Activated CD4-positive, alpha-beta T cell treated with anti-CD3 and anti-CD28 coated beads, Interleukin-2, amount 10 ng/mL, durations not matched to agents 24 days and 14 days (primary cell): ENCODE measurements around the gene GCA. TPM values are rescaled to one million over a fixed set of nuclear protein-coding genes. Genes with fewer than 3 reads are reported as not detected.

Experiments
- DNase-seq: peaks from one replicate; pipeline ENCODE4 v3.0.0; 2022
- H3K27ac Mint-ChIP-seq: one replicate; pipeline ENCODE4 v1.8.0; 2022; ENCODE audit warnings: mild to moderate bottlenecking, mixed read lengths
- H3K27me3 Mint-ChIP-seq: one replicate; pipeline ENCODE4 v1.8.0; 2022; ENCODE audit warnings: mixed read lengths
- H3K36me3 Mint-ChIP-seq: one replicate; pipeline ENCODE4 v1.8.0; 2022; ENCODE audit warnings: low read depth, mild to moderate bottlenecking, mixed read lengths
- H3K4me1 Mint-ChIP-seq: one replicate; pipeline ENCODE4 v1.8.0; 2021; ENCODE audit warnings: mixed read lengths
- H3K4me3 Mint-ChIP-seq: one replicate; pipeline ENCODE4 v1.8.0; 2022; ENCODE audit warnings: mild to moderate bottlenecking, moderate library complexity, mixed read lengths
- H3K9me3 Mint-ChIP-seq: one replicate; pipeline ENCODE4 v1.8.0; 2021; ENCODE audit warnings: mixed read lengths
- intact Hi-C: fragments of 100-400 bp; cut with micrococcal nuclease; formaldehyde crosslinking; loops from one replicate; pipeline ENCODE4 v1.15.1; 2023
- total RNA-seq: library from RNA; stranded (reverse); gene quantifications from 2 replicates; pipeline ENCODE4 v1.2.3, GENCODE V29; 2022

GCA gene
- total RNA-seq, 1 donor from 2014 or later = 13.6 TPM

DNA sequence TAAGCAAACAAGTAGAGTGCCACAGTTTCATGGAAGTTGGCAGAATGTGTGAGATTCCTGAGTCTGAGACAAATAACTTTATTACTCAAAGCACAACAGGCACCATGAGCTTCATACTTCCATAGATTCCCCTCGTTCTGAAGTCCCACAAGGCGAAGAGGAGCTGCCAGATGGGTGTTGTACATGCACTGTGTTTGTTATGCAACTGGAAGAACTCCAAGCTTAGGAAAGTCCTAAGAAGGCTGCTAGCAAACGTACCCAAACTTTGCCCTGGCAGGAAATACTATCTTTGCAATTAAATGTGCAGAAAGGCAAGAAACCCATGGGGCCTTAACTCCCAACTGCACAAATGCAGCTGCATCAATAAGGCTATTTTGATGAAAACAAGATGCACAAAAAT is 1.6 kb upstream of the GCA start:
- Mint-ChIP-seq H3K9me3 (no peaks in the 10 kb centered on the region), H3K36me3 (peaks cover 3% of the 10 kb centered on the region), H3K27ac (no peak overlapping the region), H3K4me1 (peaks cover 17% of the 10 kb centered on the region), H3K27me3 (peaks cover 5% of the 10 kb centered on the region), H3K4me3 (no peak overlapping the region)
- intact Hi-C loops = loop anchor here (5.0 kb wide), 1 partner anchor 40 kb away; no protein-coding TSS in a partner anchor
- DNase-seq = no peak

- intact Hi-C loops = loop anchor here (5.0 kb wide), 1 partner anchor 41 kb away; no protein-coding TSS in a partner anchor
- Mint-ChIP-seq H3K27ac (no peak overlapping the region), H3K4me3 (no peak overlapping the region), H3K4me1 (peaks cover 17% of the 10 kb centered on the region), H3K36me3 (peaks cover 3% of the 10 kb centered on the region), H3K27me3 (peaks cover 5% of the 10 kb centered on the region), H3K9me3 (no peaks in the 10 kb centered on the region)
- no peak for DNase-seq
Observed at GRCh38 chr2:162342841-162343240, 1.1 kb upstream of the GCA start.

DNA sequence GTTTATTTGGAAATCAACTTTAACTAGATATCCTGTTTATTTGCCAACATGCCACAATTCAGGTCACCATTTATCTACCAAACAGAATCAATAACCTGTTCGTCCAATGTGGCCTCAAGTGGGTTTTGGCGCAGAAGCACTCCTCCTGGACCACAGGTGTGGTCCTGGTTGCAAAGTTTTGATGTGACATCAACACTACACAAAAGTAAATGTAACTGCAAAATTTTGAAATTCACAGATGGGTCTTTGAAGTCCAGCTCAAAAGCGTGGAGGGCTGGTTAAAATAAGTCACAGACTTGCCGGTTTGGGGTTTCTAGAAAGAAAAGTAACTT is 474 bp upstream of the GCA start:
- intact Hi-C loops = loop anchor here (5.0 kb wide), 1 partner anchor 41 kb away; no protein-coding TSS in a partner anchor
- DNase-seq = no peak
- peak overlapping the region; percentile 61 for H3K27ac Mint-ChIP-seq
- peaks cover 5% of the 10 kb centered on the region for H3K36me3 Mint-ChIP-seq
- peaks cover 5% of the 10 kb centered on the region for H3K27me3 Mint-ChIP-seq
- H3K4me1 Mint-ChIP-seq = peaks cover 17% of the 10 kb centered on the region
- H3K9me3 Mint-ChIP-seq = no peaks in the 10 kb centered on the region
- H3K4me3 Mint-ChIP-seq = peak overlapping the region; percentile 91

DNA sequence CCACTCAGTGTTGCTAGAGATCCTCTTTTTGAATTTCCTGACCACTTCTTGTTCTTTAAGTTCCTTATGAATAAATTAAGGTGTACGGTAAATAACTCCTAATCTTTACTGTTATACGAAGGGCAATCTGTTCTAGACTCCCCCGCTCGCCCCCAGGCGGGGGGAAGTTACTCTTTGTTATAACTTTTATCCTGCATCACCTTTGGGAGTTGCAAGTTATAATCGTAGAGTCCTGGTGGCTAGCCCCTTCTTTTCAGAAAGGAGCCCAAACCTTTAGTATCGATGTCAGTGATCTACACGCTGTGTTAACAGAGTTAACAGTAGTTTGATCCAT is 652 bp downstream of the GCA start:
- Mint-ChIP-seq H3K4me1 (peaks cover 17% of the 10 kb centered on the region), H3K27ac (peak overlapping the region; percentile 69), H3K36me3 (peaks cover 5% of the 10 kb centered on the region), H3K27me3 (peaks cover 5% of the 10 kb centered on the region), H3K4me3 (peak overlapping the region; percentile 91), H3K9me3 (no peaks in the 10 kb centered on the region)
- intact Hi-C loops = loop anchor here (1.0 to 5.0 kb wide), 2 partner anchors 25 to 42 kb away; no protein-coding TSS in a partner anchor
- peak; percentile 73 for DNase-seq

GRCh38 chr2:162365392-162365791 is 21.5 kb downstream of the GCA start:
- no peaks in the 10 kb centered on the region for H3K4me1 Mint-ChIP-seq
- DNase-seq = no peak
- no peaks in the 10 kb centered on the region for H3K36me3 Mint-ChIP-seq
- H3K27me3 Mint-ChIP-seq = no peaks in the 10 kb centered on the region
- H3K4me3 Mint-ChIP-seq = no peak overlapping the region
- H3K9me3 Mint-ChIP-seq = no peaks in the 10 kb centered on the region
- no peak overlapping the region for H3K27ac Mint-ChIP-seq
- intact Hi-C loops = no loop called here

GRCh38 chr2:162368494-162368893 is 24.6 kb downstream of the GCA start:
- Mint-ChIP-seq H3K4me1 (no peaks in the 10 kb centered on the region), H3K27ac (no peak overlapping the region), H3K36me3 (no peaks in the 10 kb centered on the region), H3K4me3 (no peak overlapping the region), H3K27me3 (no peaks in the 10 kb centered on the region), H3K9me3 (no peaks in the 10 kb centered on the region)
- intact Hi-C loops = no loop called here
- DNase-seq = no peak

GRCh38 chr2:162369551-162369950 is 25.6 kb downstream of the GCA start:
- Mint-ChIP-seq H3K36me3 (no peaks in the 10 kb centered on the region), H3K27me3 (no peaks in the 10 kb centered on the region), H3K27ac (no peak overlapping the region), H3K9me3 (no peaks in the 10 kb centered on the region), H3K4me3 (no peak overlapping the region), H3K4me1 (no peaks in the 10 kb centered on the region)
- intact Hi-C loops = no loop called here
- DNase-seq = no peak

- no peaks in the 10 kb centered on the region for H3K4me1 Mint-ChIP-seq
- H3K9me3 Mint-ChIP-seq = no peaks in the 10 kb centered on the region
- H3K27ac Mint-ChIP-seq = no peak overlapping the region
- peaks cover 7% of the 10 kb centered on the region for H3K27me3 Mint-ChIP-seq
- no peak for DNase-seq
- intact Hi-C loops = no loop called here
- no peak overlapping the region for H3K4me3 Mint-ChIP-seq
- H3K36me3 Mint-ChIP-seq = no peaks in the 10 kb centered on the region
Observed at GRCh38 chr2:162370931-162371330, 27.0 kb downstream of the GCA start.

- Mint-ChIP-seq H3K9me3 (no peaks in the 10 kb centered on the region), H3K4me3 (no peak overlapping the region), H3K36me3 (no peaks in the 10 kb centered on the region), H3K27ac (no peak overlapping the region), H3K27me3 (peaks cover 7% of the 10 kb centered on the region), H3K4me1 (no peaks in the 10 kb centered on the region)
- intact Hi-C loops = no loop called here
- DNase-seq = no peak
Observed at GRCh38 chr2:162372818-162373217, 28.9 kb downstream of the GCA start.

DNA sequence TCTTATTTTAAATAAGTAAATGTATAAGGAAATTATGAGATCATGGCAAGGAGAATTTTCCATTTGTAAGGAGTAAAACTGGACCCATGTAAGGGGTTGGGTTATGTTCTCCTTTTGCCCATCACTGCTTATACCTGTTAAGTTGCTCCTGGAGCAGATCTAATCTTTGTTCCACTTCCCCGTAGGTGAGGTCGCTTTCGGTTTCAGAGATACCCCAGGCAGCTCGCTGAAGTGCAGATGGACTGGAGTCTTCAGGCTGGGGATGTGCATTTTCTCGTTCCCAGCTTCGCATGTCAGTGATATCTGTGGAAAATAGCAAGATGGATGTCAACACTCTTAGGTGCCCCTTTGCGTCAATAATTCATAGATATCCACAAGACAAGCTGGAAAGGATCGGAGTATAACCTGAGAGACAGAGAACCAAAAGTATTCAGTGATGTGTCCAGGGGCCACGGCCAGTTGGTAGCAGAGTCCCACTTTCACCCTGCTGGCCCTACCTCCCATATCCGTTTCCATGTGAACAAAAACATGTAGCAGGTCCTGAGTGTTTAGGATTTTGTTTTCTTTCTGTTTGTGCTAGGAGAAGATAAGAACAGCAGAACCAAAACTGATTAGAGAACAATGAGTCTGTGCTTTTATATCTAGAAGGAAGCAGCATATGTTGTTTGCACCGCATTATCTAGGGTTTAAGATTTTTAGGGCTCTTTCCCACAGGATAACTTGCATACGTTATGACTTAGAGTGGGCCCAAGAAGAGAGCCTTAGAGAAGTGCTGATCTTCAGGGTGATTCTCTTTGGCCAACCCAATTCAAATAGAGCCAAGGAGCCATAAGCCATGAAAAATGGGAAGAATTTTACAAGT is 36.0 kb downstream of the GCA start:
- intact Hi-C loops = no loop called here
- DNase-seq = no peak
- H3K27ac Mint-ChIP-seq = no peak overlapping the region
- H3K27me3 Mint-ChIP-seq = peaks cover 26% of the 10 kb centered on the region
- peaks cover 2% of the 10 kb centered on the region for H3K4me1 Mint-ChIP-seq
- peak overlapping the region; percentile 61 for H3K4me3 Mint-ChIP-seq
- no peaks in the 10 kb centered on the region for H3K9me3 Mint-ChIP-seq
- H3K36me3 Mint-ChIP-seq = no peaks in the 10 kb centered on the region

DNA sequence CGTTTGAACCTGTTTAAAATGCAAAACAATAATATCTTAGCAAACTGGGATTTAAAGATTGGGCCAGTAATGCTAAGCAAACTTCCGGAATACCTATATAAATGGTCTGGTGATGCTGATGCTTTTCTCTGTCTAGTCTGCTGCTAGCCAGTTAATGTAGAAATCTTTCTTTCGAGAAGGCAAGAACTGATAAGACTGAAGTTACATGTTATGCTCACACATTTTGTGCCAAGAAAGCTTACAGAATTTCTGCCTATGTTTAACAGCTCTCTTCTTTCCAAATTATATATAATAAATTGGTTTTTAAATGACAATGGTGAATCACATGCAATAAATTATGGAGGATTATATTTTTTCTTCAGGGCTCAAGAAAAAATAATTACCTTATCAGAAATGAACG is 37.9 kb downstream of the GCA start:
- Mint-ChIP-seq H3K4me3 (no peak overlapping the region), H3K4me1 (peaks cover 2% of the 10 kb centered on the region), H3K36me3 (no peaks in the 10 kb centered on the region), H3K9me3 (no peaks in the 10 kb centered on the region), H3K27ac (no peak overlapping the region), H3K27me3 (peaks cover 31% of the 10 kb centered on the region)
- intact Hi-C loops = no loop called here
- no peak for DNase-seq

DNA sequence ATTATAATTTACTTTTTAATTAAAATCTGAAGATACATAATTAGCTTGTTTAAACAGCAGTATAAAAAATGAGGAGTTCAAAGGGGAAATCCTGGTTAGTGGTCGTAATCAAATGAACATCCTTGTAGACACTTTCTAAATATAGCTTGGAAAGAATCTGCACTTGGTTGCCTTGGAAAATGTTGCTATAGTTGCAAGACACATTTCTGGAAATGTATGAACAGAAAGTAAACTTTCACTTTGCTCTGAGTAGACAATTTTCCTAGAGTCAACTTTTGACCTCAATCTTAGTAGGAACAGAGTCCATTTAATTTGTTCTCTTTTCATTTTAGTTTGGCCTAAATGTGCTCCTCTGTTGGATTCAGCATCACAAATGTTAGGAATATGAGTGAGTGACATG is 38.3 kb downstream of the GCA start:
- Mint-ChIP-seq H3K27ac (no peak overlapping the region), H3K9me3 (no peaks in the 10 kb centered on the region), H3K27me3 (peaks cover 31% of the 10 kb centered on the region), H3K4me3 (no peak overlapping the region), H3K36me3 (no peaks in the 10 kb centered on the region), H3K4me1 (peaks cover 2% of the 10 kb centered on the region)
- DNase-seq = no peak
- intact Hi-C loops = no loop called here

DNA sequence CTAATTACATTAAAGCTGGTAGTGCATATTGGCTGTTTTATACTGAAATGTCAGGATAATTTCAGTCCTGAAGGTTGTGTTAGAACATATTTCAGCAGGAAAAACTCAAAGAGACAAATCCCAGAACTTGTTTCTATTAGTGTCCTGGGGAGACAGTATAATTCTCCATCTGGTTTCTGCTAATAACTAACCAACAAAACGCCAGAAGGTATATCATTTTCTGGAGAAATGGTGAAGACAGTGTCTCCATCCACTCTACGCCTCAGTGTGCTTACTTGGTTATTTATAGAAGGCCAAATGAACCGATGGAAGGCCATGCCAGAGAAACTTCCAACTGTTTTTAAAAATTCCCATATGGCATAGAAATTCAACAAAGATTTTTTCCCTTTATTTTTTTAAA is 41.6 kb downstream of the GCA start:
- Mint-ChIP-seq H3K36me3 (no peaks in the 10 kb centered on the region), H3K27ac (no peak overlapping the region), H3K9me3 (no peaks in the 10 kb centered on the region), H3K27me3 (peaks cover 18% of the 10 kb centered on the region), H3K4me1 (no peaks in the 10 kb centered on the region), H3K4me3 (no peak overlapping the region)
- intact Hi-C loops = no loop called here
- DNase-seq = no peak

- H3K27me3 Mint-ChIP-seq = peaks cover 12% of the 10 kb centered on the region
- DNase-seq = no peak
Observed at GRCh38 chr2:162390801-162391200, 46.9 kb downstream of the GCA start.

DNA sequence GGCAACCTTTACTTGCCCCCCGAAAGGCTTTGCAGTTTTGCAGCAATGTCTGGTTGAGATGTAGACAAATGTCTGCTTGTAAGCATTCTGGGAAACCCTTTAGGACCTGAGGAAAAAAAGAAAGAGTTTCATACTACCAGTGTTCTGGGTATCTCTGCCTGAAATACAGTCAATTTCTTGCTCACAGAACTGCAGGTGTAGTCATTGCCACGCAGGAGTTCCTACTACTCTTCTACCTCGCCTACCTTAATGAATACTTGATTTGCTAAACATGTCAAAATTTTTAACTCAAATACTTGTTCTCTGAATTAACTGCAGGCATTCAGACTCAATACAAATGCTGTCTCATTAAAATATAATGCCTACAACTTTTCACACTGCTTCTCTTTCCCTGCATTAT is 56.4 kb downstream of the GCA start:
- Mint-ChIP-seq H3K4me3 (no peak overlapping the region), H3K27me3 (peaks cover 18% of the 10 kb centered on the region), H3K4me1 (no peaks in the 10 kb centered on the region), H3K36me3 (no peaks in the 10 kb centered on the region), H3K27ac (no peak overlapping the region), H3K9me3 (no peaks in the 10 kb centered on the region)
- intact Hi-C loops = no loop called here
- DNase-seq = no peak

More at GRCh38 chr2:162390801-162391200, 46.9 kb downstream of the GCA start:
- intact Hi-C loops = no loop called here
- no peaks in the 10 kb centered on the region for H3K36me3 Mint-ChIP-seq
- no peak overlapping the region for H3K27ac Mint-ChIP-seq
- H3K4me1 Mint-ChIP-seq = no peaks in the 10 kb centered on the region
- H3K4me3 Mint-ChIP-seq = no peak overlapping the region
- no peaks in the 10 kb centered on the region for H3K9me3 Mint-ChIP-seq
